Measurements from ENCODE around the gene COQ8A. TPM values are rescaled to one million over a fixed set of nuclear protein-coding genes. Genes with fewer than 3 reads are reported as not detected.
A peak's percentile ranks its signal among the peaks of the same experiment; 100 is the strongest.

COQ8A gene
- total RNA-seq, 6 experiments from 2014 or later = 51.6 to 78.1 (median 69.6) TPM

- DNase-seq = no peak
- Histone ChIP-seq H3K4me3 (no peak overlapping the region), H3K27me3 (no peaks in the 10 kb centered on the region), H3K9me3 (no peaks in the 10 kb centered on the region), H3K27ac (no peak overlapping the region), H3K36me3 (peaks cover 0 to 52% (median 20%) of the 10 kb centered on the region in 4 donors), H3K4me1 (peaks cover 0 to 29% (median 8%) of the 10 kb centered on the region in 4 donors)
- no peak for TF ChIP-seq POLR2A (IDR thresholded peaks at IDR 0.05)
- TF ChIP-seq CTCF (IDR thresholded peaks at IDR 0.05) = no peak
- intact Hi-C loops (cut with DNase I) = no loop called here
- ATAC-seq = no peak
- WGBS (ENCODE audit: insufficient coverage, low coverage, low lambda C conversion rate, missing lambda C conversion rate) = 87% methylated on average over 3 of the region's 20 CpGs
Measured at GRCh38 chr1:226985239-226985838, 45.2 kb downstream of the COQ8A start.

GRCh38 chr1:226985839-226986463, 45.9 kb downstream of the COQ8A start:
- TF ChIP-seq CTCF (IDR thresholded peaks at IDR 0.05) = no peak
- no peak for TF ChIP-seq POLR2A (IDR thresholded peaks at IDR 0.05)
- H3K27me3 ChIP-seq = no peaks in the 10 kb centered on the region
- ATAC-seq (no peak), DNase-seq (peak in 1 of 3 donors; percentile 48)
- no peak overlapping the region for H3K27ac ChIP-seq
- H3K4me1 ChIP-seq = peaks cover 0 to 29% (median 6%) of the 10 kb centered on the region in 4 donors
- H3K9me3 ChIP-seq = no peaks in the 10 kb centered on the region
- intact Hi-C loops (cut with DNase I) = no loop called here
- H3K36me3 ChIP-seq = peaks cover 0 to 52% (median 20%) of the 10 kb centered on the region in 4 donors
- H3K4me3 ChIP-seq = no peak overlapping the region
- WGBS (ENCODE audit: insufficient coverage, low coverage, low lambda C conversion rate, missing lambda C conversion rate) = 89% methylated on average over 11 of the region's 25 CpGs

GRCh38 chr1:226986496-226987178, 46.5 kb downstream of the COQ8A start:
- no peaks in the 10 kb centered on the region for H3K27me3 ChIP-seq
- H3K4me3 ChIP-seq = no peak overlapping the region
- DNase-seq (no peak), ATAC-seq (no peak)
- no peaks in the 10 kb centered on the region for H3K9me3 ChIP-seq
- WGBS (ENCODE audit: insufficient coverage, low coverage, low lambda C conversion rate, missing lambda C conversion rate) = 58% methylated on average over 2 of the region's 21 CpGs
- intact Hi-C loops (cut with DNase I) = no loop called here
- H3K36me3 ChIP-seq = peaks cover 0 to 52% (median 19%) of the 10 kb centered on the region in 4 donors
- peaks cover 0 to 23% (median 3%) of the 10 kb centered on the region in 4 donors for H3K4me1 ChIP-seq
- TF ChIP-seq POLR2A (IDR thresholded peaks at IDR 0.05) (no peak), CTCF (IDR thresholded peaks at IDR 0.05) (no peak)
- no peak overlapping the region for H3K27ac ChIP-seq

- WGBS (ENCODE audit: insufficient coverage, low coverage, low lambda C conversion rate, missing lambda C conversion rate) = 33% methylated on average over 3 of the region's 8 CpGs
- ATAC-seq (no peak), DNase-seq (no peak)
- no peaks in the 10 kb centered on the region for H3K9me3 ChIP-seq
- H3K27me3 ChIP-seq = no peaks in the 10 kb centered on the region
- H3K36me3 ChIP-seq = peaks cover 0 to 50% (median 16%) of the 10 kb centered on the region in 4 donors
- peaks cover 0 to 23% (median 3%) of the 10 kb centered on the region in 4 donors for H3K4me1 ChIP-seq
- no peak overlapping the region for H3K27ac ChIP-seq
- no peak overlapping the region for H3K4me3 ChIP-seq
- TF ChIP-seq CTCF (IDR thresholded peaks at IDR 0.05) = no peak
- TF ChIP-seq POLR2A (IDR thresholded peaks at IDR 0.05) = no peak
- intact Hi-C loops (cut with DNase I) = no loop called here
Measured at GRCh38 chr1:226987179-226987536, 47.1 kb downstream of the COQ8A start.
